ENCODE results near the gene DNAJC27.

Gene DNAJC27

DNA sequence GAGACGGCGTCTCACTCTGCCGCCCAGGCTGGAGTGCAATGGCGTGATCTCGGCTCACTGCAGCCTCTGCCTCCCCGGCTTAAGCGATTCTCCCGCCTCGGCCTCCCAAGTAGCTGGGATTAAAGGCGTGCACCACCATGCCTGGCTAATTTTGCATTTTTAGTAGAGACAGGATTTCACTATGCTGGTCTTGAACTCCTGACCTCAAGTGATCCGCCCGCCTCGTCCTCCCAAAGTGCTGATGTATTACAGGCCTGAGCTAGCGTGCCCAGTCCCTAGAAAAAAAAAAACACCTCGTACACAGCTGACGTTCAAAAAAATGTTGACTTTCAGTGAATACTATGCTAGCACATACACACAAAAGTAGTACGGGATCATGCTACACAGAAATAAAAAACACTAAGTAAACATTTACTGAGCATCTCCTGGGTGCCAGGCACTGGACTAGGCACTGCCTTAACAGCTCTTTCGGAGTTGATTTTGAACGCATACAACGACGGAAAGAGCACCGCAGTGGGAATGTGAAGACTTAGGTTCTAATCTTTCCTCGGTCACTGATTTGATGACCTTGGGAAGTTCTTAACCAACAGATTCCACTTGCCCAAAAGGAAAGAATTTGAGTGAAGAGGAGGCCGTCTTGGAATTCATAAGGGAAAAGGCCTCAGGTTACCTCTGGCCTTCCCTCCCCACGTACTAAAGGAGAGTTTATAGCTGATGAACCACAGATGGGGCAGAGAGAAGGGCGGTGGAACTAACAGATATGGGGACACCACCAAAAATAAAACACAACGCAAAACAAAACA, 1.1 kb downstream of the DNAJC27 start:
- DNase-seq (ENCODE audit: low read depth in 2 of 2, low spot score in 1 of 2) = no peak

DNA sequence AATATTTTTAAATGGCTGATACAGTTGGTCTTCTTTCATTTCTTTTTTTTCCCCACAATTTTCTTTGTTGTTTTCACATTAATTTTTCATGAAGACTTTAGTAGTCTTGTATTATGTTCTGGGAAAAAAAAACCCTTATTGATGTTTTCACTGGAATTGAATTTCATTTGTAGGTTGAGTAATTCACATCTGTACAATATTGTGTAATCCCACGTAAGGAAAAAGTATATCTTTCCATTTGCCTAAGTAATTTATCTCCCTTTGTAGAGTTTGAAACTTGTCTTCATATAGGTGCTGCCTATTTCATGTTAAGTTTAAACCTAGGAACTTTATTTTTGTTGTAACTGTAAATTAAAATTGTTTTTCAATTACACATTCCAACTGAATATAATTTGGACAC, 2.0 kb downstream of the DNAJC27 start:
- DNase-seq (ENCODE audit: low read depth in 2 of 2, low spot score in 1 of 2) = no peak

DNA sequence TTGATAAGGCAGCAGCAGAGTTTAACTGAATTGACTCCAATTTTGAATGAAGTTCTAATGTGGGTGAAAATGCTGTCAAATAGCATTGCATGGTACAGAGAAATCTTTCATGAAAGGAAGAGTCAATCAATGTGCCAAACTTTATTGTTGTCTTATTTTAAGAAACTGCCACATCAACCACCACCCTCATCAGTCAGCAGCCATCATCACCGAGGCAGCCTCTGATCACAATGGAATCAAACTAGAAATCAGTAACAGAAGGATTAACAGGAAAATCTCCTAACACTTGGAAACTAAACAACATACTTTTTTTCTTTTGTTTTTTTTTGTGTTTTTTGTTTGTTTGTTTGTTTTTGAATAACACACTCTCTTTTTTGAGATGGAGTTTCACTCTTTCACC, 9.9 kb downstream of the DNAJC27 start:
- DNase-seq (ENCODE audit: low read depth in 2 of 2, low spot score in 1 of 2) = no peak

DNA sequence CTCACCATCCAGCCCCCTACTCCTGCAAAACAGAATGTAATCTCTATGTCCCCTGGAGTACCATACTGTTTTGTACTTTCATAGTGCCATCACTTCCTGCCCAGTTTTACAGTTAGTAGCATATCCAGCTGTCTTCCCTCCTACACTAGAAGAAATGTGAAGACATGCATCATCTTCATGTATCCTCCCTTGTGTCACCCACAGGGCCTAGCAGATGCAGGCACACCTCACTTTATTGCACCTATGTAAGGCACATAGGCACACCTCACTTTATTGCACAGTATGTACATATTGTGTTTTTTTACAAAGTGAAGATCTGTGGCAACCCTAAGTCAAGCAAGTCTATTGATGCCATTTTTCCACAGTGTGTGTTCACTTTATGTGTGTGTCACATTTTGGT, 12.0 kb downstream of the DNAJC27 start:
- no peak for DNase-seq (ENCODE audit: low read depth in 2 of 2, low spot score in 1 of 2)

DNA sequence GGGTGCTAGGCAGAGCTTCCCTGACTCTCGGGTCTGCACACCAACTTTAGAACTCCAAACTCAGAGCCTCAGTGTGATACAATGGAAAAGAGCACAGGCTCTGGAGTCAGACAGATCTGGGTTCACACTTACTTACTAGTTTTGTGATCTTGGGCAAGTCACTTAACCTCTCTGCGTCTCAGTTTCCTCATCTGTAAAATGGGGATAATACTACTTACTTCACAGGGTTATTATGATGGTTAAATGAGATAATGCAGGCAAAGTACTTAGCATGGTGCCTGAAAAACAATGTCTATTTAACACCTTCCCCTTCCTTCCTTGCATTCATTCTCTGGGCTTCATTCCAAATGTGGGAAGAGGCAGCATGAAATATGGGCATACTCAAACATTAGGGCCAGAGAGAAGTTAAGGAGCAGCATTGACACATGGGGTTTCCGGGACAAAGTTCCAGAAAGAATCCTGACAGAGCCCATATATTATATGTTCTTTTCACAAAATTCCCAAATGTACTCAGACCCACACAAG, 13.3 kb downstream of the DNAJC27 start:
- no peak for DNase-seq (ENCODE audit: low read depth in 2 of 2, low spot score in 1 of 2)

DNA sequence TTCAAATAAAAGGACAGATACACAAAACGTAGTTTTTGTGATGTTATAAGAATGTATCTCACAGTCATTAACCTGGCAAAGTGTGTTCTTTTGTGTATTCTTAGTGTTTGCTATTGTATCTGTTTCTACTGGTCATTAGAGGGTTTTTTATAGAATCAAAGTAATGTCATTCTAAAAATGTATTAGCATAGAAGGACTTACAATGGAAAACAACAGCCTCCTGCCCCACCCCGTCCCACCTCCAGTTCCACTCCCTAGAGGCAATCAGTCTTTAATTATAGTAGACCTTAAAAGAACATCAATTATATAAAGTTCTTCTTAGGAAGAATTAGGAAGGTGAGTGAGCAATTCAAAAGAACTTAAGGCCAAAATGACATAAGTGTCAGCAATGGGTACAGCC, 13.8 kb downstream of the DNAJC27 start:
- no peak for DNase-seq (ENCODE audit: low read depth in 2 of 2, low spot score in 1 of 2)

DNA sequence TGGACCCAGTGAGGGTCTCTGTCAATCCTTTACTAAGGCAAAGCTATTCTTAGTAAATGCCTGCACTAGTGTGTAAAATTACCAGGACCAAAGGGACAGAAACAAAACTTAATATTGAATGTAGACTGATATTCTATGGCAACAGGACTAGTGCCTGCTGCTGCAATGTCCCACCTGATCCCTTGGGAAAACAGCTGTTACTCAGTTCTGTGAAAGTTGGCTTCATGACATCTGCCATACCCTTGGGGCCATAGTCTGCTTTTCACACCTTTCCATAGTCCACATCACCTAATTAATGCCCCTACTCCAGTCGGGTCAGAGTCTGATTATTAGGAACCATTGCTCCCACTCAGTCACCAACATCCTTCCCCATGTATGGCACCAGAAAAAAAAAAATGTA, 14.5 kb downstream of the DNAJC27 start:
- no peak for DNase-seq (ENCODE audit: low read depth in 2 of 2, low spot score in 1 of 2)

DNA sequence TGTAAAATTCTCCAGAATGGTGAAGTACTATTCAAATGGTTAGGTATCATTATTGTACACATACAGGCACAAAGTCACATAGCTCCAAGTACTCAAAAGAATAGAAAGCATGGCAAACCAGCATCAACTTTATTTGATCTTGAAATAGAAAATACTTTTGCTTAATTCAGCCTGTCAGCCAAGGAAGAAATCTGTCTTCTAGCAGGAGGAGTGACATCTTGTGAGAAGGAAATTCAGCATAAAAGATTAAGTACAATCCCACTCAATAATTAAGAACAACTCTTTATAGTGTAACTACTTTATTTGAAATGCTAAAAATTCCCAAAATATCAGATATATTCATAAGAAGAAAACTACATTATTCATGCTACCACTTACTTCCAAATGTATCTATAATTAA, 15.8 kb downstream of the DNAJC27 start:
- DNase-seq (ENCODE audit: low read depth in 2 of 2, low spot score in 1 of 2) = no peak

DNA sequence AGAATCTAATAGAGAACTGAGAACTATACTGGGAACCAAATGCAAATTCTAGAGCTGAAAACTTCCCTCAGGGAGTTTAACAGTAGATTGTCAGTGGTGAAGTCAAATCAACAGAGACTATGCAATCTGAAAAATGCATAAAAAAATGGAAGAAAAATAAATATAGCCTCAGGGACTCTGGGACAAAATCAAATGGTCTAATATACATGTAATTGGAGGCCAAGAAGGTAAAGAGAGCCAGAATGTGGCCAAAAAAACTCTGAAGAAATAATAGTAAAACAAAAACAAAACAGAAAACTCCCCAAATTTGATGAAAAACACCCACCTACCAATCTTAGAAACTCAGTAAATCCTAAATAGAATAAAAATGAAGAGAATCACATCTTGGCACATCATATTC, 16.5 kb downstream of the DNAJC27 start:
- no peak for DNase-seq (ENCODE audit: low read depth in 2 of 2, low spot score in 1 of 2)

DNA sequence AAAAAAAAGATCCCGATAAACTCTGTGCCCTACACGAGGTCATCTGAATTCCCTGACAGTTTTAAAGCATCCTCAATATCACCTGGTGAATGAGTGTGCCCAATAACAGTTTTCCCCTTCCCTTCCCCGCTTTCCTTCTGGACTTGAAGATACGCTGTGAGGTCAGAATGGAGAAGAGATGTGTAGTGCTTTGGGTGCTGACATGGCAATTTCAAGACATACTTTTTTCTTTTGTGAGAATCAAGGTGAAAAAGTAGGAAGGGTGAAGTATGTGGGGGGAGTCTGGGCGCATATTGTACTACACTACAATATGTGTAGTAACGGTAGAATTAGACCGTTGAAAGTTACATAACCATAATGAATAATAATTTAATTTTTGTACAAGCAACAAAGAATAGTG, 21.7 kb downstream of the DNAJC27 start:
- no peak for DNase-seq (ENCODE audit: low read depth in 2 of 2, low spot score in 1 of 2)

DNA sequence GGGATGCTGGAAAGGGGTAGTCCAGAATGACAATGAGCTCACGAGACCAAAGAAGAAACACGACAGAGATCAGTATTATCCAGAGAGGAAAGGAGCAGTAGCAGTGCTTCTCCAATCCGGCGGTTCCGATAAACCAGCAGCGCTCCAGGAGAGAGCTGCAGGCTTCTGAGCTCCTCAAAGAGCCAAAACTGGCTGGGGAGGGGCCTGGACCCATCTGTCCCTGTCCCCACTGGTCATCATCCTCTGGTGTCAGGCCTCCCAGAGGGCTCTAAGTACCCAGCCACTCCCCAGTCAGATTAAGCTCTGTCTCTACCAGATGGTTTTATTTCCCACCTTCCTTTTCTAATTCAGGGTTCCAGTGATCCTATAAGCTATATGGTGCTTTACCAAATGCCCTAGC, 23.2 kb downstream of the DNAJC27 start:
- no peak for DNase-seq (ENCODE audit: low read depth in 2 of 2, low spot score in 1 of 2)

DNA sequence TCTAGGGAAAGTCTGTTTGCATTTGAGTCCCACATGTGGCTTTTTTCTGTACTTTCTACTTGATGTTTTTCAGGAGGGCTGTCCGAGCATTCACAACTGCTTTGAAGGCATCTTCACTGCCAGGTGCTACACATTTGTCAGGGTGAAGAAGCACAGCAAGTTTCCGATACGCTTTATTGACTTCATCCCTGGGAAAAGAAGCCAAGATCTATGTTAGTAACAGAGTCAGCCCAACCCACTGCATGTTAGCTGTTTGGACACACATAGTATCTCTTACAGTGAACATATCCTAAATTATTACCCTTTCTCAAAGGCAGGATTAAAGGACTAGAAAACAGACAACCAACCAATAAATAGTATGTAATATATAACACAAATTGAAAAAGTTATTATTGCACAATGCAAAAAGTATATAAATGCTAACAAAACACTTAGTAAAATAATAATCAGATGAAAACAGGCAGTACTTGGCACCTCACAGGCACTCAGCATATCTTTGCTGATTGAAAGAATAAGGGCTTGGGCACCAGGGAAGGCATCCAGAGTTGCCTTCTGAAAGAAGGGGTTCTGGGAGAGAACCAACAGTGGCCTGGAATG, 24.1 kb downstream of the DNAJC27 start:
- DNase-seq (ENCODE audit: low read depth in 2 of 2, low spot score in 1 of 2) = no peak

DNA sequence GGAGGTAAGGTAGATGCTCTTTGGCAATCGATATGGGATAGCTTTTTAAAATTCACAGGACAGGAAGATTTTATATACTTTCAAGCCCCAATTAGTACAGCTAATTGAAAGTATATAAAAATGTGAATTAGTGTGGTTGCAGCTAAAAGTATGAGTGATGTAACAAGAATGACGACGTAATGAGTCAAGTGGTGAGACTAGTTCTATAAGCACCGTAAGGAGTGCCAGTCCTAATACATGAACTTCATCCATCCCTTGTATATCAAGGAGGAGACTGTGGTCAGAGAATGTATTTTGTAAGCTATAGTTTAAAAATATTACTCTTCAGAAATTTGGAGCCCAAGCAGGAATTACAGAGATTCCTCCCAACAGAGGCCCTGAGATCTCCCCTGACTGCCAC, 25.8 kb downstream of the DNAJC27 start:
- DNase-seq (ENCODE audit: low read depth in 2 of 2, low spot score in 1 of 2) = no peak

DNA sequence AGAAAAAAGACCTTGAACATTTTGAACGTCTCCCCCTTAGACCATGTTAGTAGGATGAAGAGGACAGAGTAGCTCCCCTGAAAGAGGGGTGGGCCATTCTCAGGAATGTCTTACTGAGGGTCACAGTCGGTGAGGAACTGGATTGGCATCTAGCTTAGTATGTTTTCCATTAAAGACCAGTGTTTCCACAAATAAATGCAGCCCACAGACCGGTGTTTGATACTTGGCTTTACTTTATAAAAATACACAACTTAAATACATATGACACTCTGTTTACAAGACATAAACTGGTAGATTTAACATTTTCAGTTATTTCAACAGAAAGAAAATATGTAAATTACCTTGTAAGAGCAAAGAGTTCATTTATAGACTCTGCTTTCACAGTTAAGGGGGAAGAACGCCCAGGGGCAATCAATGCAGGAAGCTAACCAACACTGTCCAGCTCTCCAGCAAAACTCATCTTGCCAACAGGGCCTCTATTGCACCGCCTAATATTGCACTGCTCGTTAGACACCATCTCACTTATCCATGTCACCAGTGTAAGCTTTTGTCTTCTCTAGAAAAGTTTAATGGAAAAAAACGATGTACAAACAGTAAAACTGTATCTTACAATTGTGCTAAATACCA, 28.2 kb downstream of the DNAJC27 start:
- no peak for DNase-seq (ENCODE audit: low read depth in 2 of 2, low spot score in 1 of 2)

DNA sequence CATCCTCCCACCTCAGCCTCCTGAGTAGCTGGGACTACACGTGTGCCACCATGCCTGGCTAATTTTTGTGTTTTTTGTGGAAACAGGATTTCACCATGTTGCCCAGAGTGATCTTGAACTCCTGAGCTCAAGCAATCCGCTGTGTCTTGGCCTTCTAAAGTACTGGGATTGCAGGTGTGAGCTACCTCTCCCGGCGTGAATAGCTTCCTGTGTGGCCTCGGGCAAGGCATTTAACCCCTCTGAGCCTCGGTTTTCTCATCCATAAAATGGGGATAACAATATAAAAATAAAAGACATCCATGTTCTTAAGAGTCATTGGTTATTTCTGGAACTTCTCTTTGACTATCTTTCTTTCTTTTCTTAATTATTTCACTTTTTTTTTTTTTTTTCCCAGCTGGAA, 32.4 kb downstream of the DNAJC27 start:
- no peak for DNase-seq (ENCODE audit: low read depth in 2 of 2, low spot score in 1 of 2)

DNA sequence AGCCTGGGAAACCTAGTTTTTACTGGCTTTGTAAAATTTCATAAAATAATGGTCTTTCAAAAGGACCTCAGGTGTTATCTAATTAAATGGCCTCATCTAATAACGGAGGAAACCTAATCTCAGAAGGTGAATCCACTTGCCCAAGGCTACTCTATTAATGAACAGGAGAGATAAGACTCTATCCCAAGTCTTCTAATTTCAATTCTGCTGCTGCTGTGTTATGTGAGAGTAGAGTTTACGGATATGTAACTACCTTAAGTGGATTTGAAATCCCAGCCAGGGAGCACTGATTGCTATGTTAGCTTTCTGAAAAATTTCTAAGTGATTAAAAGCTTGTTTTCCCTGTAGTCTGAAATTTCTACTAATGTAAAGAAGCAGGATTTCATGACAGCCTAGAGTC, 34.5 kb downstream of the DNAJC27 start:
- no peak for DNase-seq (ENCODE audit: low read depth in 2 of 2, low spot score in 1 of 2)

DNA sequence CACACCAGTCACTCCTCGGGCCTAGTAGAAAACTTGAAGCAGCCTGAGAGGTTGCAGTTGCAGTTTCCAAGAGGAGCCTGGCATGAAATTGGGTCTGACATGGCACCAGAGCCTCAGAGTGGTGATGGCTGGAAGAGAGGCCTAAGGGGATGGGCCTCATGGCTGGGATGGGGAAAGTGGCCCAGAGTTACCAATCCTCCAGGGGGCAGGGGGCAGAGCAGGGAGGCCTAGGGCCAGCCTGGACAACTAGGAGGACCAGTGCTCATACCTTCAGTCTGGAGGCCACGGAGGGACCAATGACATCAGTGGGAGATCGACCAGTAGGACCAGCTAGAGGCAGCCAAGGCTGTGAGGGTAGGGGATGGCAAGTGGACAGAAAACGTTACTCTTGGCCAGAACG, 36.6 kb downstream of the DNAJC27 start:
- no peak for DNase-seq (ENCODE audit: low read depth in 2 of 2, low spot score in 1 of 2)

DNA sequence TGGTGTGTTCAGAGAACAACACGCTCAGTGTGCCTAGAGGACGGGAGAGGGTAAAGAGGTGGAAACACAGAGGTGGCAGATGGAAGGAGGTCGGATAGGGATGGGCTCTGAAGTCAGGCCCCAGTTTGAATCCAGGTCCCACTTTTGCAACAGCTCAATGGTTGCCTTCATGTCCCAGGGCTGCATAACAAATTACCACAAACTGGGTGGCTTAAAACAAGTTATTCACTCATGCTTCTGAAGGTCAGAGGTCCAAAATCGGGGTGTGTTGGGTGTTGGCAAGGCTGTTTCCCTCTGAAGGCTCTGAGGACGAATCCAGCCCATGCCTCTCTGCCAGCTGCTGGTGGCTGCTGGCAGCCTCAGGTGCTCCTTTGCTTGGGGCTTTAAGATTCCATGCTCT, 39.0 kb downstream of the DNAJC27 start:
- DNase-seq (ENCODE audit: low read depth in 2 of 2, low spot score in 1 of 2) = no peak

DNA sequence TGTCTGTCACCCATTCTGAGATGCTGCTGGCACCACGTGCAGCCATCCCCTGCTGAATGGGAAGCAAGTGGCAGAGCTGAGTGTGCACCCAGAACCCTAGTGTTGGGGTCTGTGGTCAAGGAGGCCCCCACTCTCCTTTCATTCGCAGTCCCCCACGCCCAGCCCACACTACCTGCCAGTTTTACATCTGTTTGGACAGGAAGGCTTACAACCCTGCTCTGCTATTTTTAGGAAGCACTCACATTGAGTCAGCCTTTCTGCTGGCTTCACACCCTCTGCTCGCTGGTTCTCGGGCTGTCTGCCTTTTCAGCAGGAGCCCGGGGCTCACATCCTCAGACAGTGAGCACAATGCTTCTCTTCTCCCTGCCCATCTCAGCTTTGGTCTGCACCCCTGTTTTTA, 41.0 kb downstream of the DNAJC27 start:
- DNase-seq (ENCODE audit: low read depth in 2 of 2, low spot score in 1 of 2) = no peak

DNA sequence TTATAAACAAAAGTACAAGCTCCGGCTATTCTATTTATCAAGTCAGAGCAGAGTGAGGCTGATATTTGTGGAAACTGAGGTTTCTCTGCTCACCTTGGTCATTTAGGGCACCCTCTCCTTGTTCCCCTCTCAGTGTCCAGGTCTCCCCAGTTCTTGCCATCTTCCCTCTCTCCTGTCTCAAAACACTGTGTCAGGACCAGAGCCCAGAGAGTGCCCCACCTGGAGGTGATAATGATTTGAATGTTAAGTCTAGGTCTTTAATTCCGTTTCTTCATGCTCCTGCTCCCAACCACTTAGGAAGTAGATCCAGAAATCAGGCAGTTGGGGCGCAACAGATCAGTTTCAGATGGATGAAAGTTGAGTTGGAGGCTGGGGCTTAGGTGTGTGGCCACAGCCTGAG, 42.5 kb downstream of the DNAJC27 start:
- DNase-seq (ENCODE audit: low read depth in 2 of 2, low spot score in 1 of 2) = no peak

DNA sequence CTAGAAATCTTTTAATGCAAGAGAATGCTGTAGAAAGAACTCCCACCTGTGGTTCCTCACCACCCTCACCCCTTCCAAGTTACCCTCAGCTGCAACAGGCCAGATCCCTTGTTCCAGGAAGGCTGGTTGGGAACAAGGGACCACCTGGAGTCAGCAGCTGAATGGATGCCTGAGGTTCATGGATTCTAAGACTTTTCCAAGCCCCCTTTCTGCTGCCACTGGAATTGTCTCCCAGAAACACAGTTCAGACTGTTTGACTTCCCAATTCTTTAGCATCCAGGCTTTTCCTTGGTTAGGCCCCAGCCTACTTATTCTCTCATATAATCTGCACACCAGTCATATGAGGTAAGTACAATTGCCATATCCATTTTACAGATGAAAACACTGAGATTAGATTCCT, 43.7 kb downstream of the DNAJC27 start:
- DNase-seq (ENCODE audit: low read depth in 2 of 2, low spot score in 1 of 2) = no peak

DNA sequence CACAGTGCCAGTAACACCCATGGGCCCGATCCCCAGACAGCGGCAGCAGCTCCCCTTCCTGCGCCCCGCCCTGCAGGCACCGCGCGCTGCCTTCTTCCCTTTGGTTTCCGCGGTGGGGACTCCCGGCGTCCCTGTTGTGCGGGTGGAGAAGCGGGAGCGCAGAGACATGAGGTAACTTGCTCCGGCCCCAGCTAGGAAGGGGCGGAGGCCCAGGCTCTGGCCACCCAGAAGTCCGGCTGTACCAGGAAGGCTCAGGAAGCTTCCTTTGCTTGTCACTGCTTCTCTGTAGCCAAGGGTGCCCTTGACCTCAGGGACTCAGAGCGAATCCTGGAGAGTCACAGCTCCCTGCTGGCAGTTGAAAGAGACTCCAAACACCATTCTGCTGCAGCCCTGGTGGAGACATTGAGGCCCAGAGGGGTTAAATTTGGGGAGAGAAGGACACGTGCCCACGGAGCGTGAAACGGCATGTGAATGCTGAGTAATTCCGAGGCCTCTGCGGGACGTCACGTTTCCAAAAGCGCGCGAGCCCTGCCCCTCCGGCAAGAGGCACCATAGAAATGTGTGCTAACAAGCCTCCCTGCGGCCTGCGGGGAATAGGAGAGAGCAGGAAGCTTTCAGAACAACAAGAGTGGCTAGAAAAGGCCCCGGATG, 45.0 kb downstream of the DNAJC27 start:
- DNase-seq (ENCODE audit: low read depth in 2 of 2, low spot score in 1 of 2) = no peak

Data from stimulated activated CD8-positive, alpha-beta memory T cell treated with anti-CD3 and anti-CD28 coated beads, Interleukin-4, amount 100 ng/mL, for 4 hours (primary cell).